SK-N-SH (cell line): ENCODE measurements around the gene VENTX. TPM values are rescaled to one million over a fixed set of nuclear protein-coding genes. Genes with fewer than 3 reads are reported as not detected.

ENCODE experiments used
- CTCF ChIA-PET: fragments of 300-600, 350-600 bp; formaldehyde crosslinking; extraction: SDS; loops from one replicate; lab custom pipeline; 2021; lab: Yijun Ruan, JAX
- POLR2A ChIA-PET: fragments of 350-600 bp; sonication (Branson Sonifier 250); formaldehyde crosslinking; extraction: SDS; loops from one replicate; lab custom pipeline; 2020; ENCODE audit warnings: antibody characterized with exemption, inconsistent platforms; lab: Yijun Ruan, JAX
- DNase-seq: peaks from one replicate; pipeline ENCODE4 v3.0.0; 2012
- H2AFZ ChIP-seq: fragments of 200-600 bp; sonication (generic); 2 replicates; pipeline ENCODE4 v1.8.1; 2016; ENCODE audit warnings: antibody characterized with exemption, mild to moderate bottlenecking, low read depth
- H3F3A ChIP-seq: fragments of 200-600 bp; sonication (generic); replicated peaks from 2 replicates; pipeline ENCODE3; 2016; ENCODE audit warnings: antibody characterized with exemption, mild to moderate bottlenecking; ENCODE audit not compliant: insufficient read depth
- H3K27ac ChIP-seq, 2 experiments: fragments of 200-500 bp in 1 of 2; fragments of 200-600 bp in 1 of 2; sonication (Bioruptor generic) in 1 of 2; sonication (generic), shearing (Covaris generic) in 1 of 2; 2 replicates each; pipeline versions ENCODE4 v1.5.1 to v1.6.1; 2014 to 2016; ENCODE audit warnings: low read depth in 2 of 2, inconsistent platforms in 1 of 2, low read length in 1 of 2, mild to moderate bottlenecking in 1 of 2, mixed read lengths in 1 of 2
- H3K27me3 ChIP-seq: fragments of 200-600 bp; sonication (generic), shearing (Covaris generic); 2 replicates; pipeline ENCODE4 v1.6.1; 2016; ENCODE audit warnings: mixed run types; ENCODE audit not compliant: insufficient read depth
- H3K36me3 ChIP-seq, 2 experiments: fragments of 200-500 bp in 1 of 2; fragments of 200-600 bp in 1 of 2; sonication (Bioruptor generic) in 1 of 2; sonication (generic) in 1 of 2; replicated peaks in 1 of 2; 2 replicates each; pipeline versions ENCODE3 to v1.5.1; 2014 to 2016; ENCODE audit warnings: low read length in 1 of 2, mild to moderate bottlenecking in 1 of 2; ENCODE audit not compliant: insufficient read depth in 2 of 2, control insufficient read depth in 1 of 2
- H3K4me1 ChIP-seq, 2 experiments: fragments of 200-500 bp in 1 of 2; fragments of 200-600 bp in 1 of 2; sonication (Bioruptor generic) in 1 of 2; sonication (generic), shearing (Covaris generic) in 1 of 2; 2 replicates each; pipeline versions ENCODE4 v1.5.1 to v1.6.1; 2014 to 2016; ENCODE audit warnings: low read depth in 1 of 2, low read length in 1 of 2, mixed run types in 1 of 2; ENCODE audit not compliant: insufficient read depth in 2 of 2, control insufficient read depth in 1 of 2
- H3K4me2 ChIP-seq: fragments of 200-600 bp; sonication (generic), shearing (Covaris generic); 2 replicates; pipeline ENCODE4 v1.6.1; 2017; ENCODE audit warnings: mixed run types
- H3K4me3 ChIP-seq, 2 experiments: fragments of 200-500 bp in 1 of 2; fragments of 200-600 bp in 1 of 2; sonication (Bioruptor generic) in 1 of 2; sonication (generic), shearing (Covaris generic) in 1 of 2; 2 replicates each; pipeline versions ENCODE4 v1.5.1 to v1.8.1; 2014 to 2016; ENCODE audit warnings: low read depth in 2 of 2, inconsistent platforms in 1 of 2, low read length in 1 of 2, mild to moderate bottlenecking in 1 of 2, mixed read lengths in 1 of 2, moderate library complexity in 1 of 2
- H3K79me2 ChIP-seq: fragments of 200-600 bp; sonication (generic); 2 replicates; pipeline ENCODE4 v1.8.1; 2017; ENCODE audit warnings: mild to moderate bottlenecking; ENCODE audit not compliant: insufficient read depth
- H3K9ac ChIP-seq: fragments of 200-600 bp; sonication (generic); 2 replicates; pipeline ENCODE4 v1.6.1; 2017; ENCODE audit warnings: mixed run types
- H3K9me2 ChIP-seq: fragments of 200-600 bp; sonication (generic); 2 replicates; pipeline ENCODE4 v1.6.1; 2017; ENCODE audit warnings: mixed run types
- H3K9me3 ChIP-seq: fragments of 200-600 bp; sonication (generic); 2 replicates; pipeline ENCODE4 v1.6.1; 2017; ENCODE audit warnings: mixed run types, mild to moderate bottlenecking, moderate library complexity
- H4K20me1 ChIP-seq: fragments of 200-600 bp; sonication (generic); 2 replicates; pipeline ENCODE4 v1.6.1; 2017; ENCODE audit warnings: mild to moderate bottlenecking, mixed run types; ENCODE audit not compliant: insufficient read depth
- CHD2 ChIP-seq: fragments of 150-350 bp; IDR thresholded peaks from 2 replicates; pipeline ENCODE4 v1.6.1; 2018; ENCODE audit warnings: low read length; ENCODE audit not compliant: partially characterized antibody
- EZH2phosphoT487 ChIP-seq: fragments of 200-600 bp; sonication (generic); IDR thresholded peaks from 2 replicates; pipeline ENCODE4 v1.6.1; 2017; ENCODE audit warnings: low read depth, mixed run types, mild to moderate bottlenecking, antibody characterized with exemption, moderate library complexity, borderline replicate concordance
- FOSL2 ChIP-seq: IDR thresholded peaks from 2 replicates; pipeline ENCODE4 v1.4.0; 2012; ENCODE audit warnings: low read depth, mild to moderate bottlenecking, moderate library complexity, borderline replicate concordance
- FOXM1 ChIP-seq: IDR thresholded peaks from 2 replicates; pipeline ENCODE4 v1.4.0; 2012; ENCODE audit warnings: low read depth, mild to moderate bottlenecking
- GATA2 ChIP-seq: sonication (generic); formaldehyde crosslinking; IDR thresholded peaks from 2 replicates; pipeline ENCODE4 v1.5.0; 2020; ENCODE audit warnings: mild to moderate bottlenecking, missing genetic modification reagents
- JUND ChIP-seq: IDR thresholded peaks from 2 replicates; pipeline ENCODE4 v1.4.0; 2012
- NFIC ChIP-seq: IDR thresholded peaks from 2 replicates; pipeline ENCODE4 v1.4.0; 2012; ENCODE audit warnings: borderline replicate concordance
- NRF1 ChIP-seq: IDR thresholded peaks from 2 replicates; pipeline ENCODE4 v1.6.1; 2012; ENCODE audit warnings: low read depth, mild to moderate bottlenecking, low read length
- POLR2AphosphoS5 ChIP-seq: IDR thresholded peaks from 2 replicates; pipeline ENCODE4 v1.6.1; 2012; ENCODE audit warnings: low read depth, low read length
- RAD21 ChIP-seq: IDR thresholded peaks from 2 replicates; pipeline ENCODE4 v1.6.1; 2012; ENCODE audit warnings: mild to moderate bottlenecking, low read length
- RCOR1 ChIP-seq: fragments of 150-350 bp; IDR thresholded peaks from 2 replicates; pipeline ENCODE4 v1.6.1; 2017; ENCODE audit warnings: antibody characterized with exemption, low read length
- REST ChIP-seq: IDR thresholded peaks from 2 replicates; pipeline ENCODE4 v1.6.1; 2012; ENCODE audit warnings: mild to moderate bottlenecking, low read depth, low read length, moderate library complexity
- SIN3A ChIP-seq: IDR thresholded peaks from 2 replicates; pipeline ENCODE4 v1.6.1; 2012; ENCODE audit warnings: low read depth, mild to moderate bottlenecking, low read length, moderate library complexity, borderline replicate concordance
- TEAD4 ChIP-seq: IDR thresholded peaks from 2 replicates; pipeline ENCODE4 v1.4.0; 2012; ENCODE audit warnings: mild to moderate bottlenecking, borderline replicate concordance; ENCODE audit not compliant: insufficient read depth
- WGBS: methylation state at CpG from one replicate; pipeline ENCODE4 v1.1.6; 2017; ENCODE audit warnings: low lambda C conversion rate; 5-methylcytosine and 5-hydroxymethylcytosine counted together
- polyA plus RNA-seq, 3 experiments: library from polyadenylated mRNA; depleted of rRNA; stranded (reverse); fragments of >200 nt; gene quantifications; 2 replicates each; pipeline ENCODE4 v1.2.3, GENCODE V29; 2012
- TF ChIP-seq, protein P1 (sequence below): IDR thresholded peaks from 2 replicates; pipeline ENCODE4 v1.4.0; 2012; ENCODE audit warnings: low read depth, borderline replicate concordance

VENTX gene
- polyA plus RNA-seq, 1 of the 3 experiments (the other 2 are of a cell fraction): not detected

DNA sequence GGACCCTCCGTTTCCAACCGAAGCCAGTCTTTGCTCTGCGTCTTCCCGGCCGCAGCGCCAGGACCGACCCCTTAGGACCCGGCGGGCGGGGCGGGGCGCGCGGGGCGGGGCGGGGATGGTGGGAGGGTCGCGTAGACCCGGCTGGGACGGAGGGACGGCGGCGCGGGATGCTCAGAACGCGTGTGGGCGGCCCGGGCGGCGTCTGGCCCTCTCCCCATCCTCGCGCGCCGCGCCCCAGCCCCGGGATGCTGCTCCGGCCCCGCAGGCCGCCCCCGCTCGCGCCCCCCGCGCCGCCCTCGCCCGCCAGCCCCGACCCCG is 7.7 kb upstream of the VENTX start, which contains the start of gene UTF1:
Gene UTF1, plus strand, starts transcription at position 174 of the 318 bp plus-strand sequence. Its CDS starts 72 bp downstream, at position 246.
- no peaks in the 10 kb centered on the region for H3K79me2 ChIP-seq
- H4K20me1 ChIP-seq: no peaks in the 10 kb centered on the region
- no peaks in the 10 kb centered on the region for H3K9me2 ChIP-seq
- H3K4me1 ChIP-seq: no peaks in the 10 kb centered on the region
- ChIA-PET POLR2A (no interaction called here), CTCF (no interaction called here)
- no peaks in the 10 kb centered on the region for H3K36me3 ChIP-seq
- no peak for DNase-seq
- no peaks in the 10 kb centered on the region for H3F3A ChIP-seq
- H3K4me3 ChIP-seq: no peak within 1 kb of the TSS
- no peak within 1 kb of the TSS for H3K4me2 ChIP-seq
- H3K9me3 ChIP-seq: no peaks in the 10 kb centered on the region
- peaks cover 51% of the 10 kb centered on the region for H3K27me3 ChIP-seq
- no peak for TF ChIP-seq TEAD4
- H3K9ac ChIP-seq: no peak within 1 kb of the TSS
- H3K27ac ChIP-seq: no peak within 1 kb of the TSS
- H2AFZ ChIP-seq: no peak within 1 kb of the TSS
- 7% methylated on average over 9 of the region's 49 CpGs for WGBS

DNA sequence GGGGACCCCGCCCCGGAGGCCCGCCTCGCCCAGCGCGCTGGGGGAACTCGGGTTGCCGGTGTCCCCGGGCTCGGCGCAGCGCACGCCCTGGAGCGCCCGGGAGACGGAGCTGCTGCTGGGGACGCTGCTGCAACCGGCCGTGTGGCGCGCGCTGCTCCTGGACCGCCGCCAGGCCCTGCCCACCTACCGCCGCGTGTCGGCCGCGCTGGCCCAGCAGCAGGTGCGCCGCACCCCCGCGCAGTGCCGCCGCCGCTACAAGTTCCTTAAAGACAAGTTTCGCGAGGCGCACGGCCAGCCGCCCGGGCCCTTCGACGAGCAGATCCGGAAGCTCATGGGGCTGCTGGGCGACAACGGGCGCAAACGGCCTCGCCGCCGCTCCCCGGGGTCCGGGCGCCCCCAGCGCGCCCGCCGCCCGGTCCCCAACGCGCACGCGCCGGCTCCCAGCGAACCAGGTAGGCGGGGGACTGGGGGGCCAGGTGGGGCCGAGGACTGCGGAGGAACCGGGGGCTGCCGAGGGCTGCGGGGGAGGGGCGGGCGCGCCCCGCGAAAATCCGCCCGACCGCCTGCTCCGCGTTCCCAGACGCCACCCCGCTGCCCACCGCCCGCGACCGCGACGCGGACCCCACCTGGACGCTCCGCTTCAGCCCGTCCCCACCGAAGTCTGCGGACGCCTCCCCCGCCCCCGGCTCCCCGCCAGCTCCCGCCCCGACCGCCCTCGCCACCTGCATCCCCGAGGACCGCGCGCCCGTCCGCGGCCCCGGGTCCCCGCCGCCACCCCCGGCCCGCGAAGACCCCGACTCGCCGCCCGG is 7.1 kb upstream of the VENTX start:
- Histone ChIP-seq H3K4me1 (no peaks in the 10 kb centered on the region), H3K4me2 (no peak overlapping the region), H3F3A (no peaks in the 10 kb centered on the region), H2AFZ (no peak overlapping the region), H3K27ac (no peak overlapping the region), H3K9ac (no peak overlapping the region), H3K36me3 (no peaks in the 10 kb centered on the region), H3K9me3 (no peaks in the 10 kb centered on the region), H3K4me3 (no peak overlapping the region), H3K79me2 (no peaks in the 10 kb centered on the region), H3K9me2 (no peaks in the 10 kb centered on the region), H3K27me3 (peaks cover 57% of the 10 kb centered on the region), H4K20me1 (no peaks in the 10 kb centered on the region)
- DNase-seq: no peak
- TF ChIP-seq FOXM1 (no peak), GATA2 (CRISPR knock-in tag) (no peak), CHD2 (no peak), SIN3A (no peak)
- ChIA-PET CTCF (no interaction called here), POLR2A (no interaction called here)
- 19% methylated on average over 28 of the region's 122 CpGs for WGBS

GRCh38 chr10:133231244-133231945 is 6.3 kb upstream of the VENTX start:
- ChIA-PET CTCF (no interaction called here), POLR2A (no interaction called here)
- TF ChIP-seq JUND (no peak), NRF1 (no peak), POLR2AphosphoS5 (no peak), EZH2phosphoT487 (no peak), NFIC (no peak), RAD21 (no peak), REST (no peak), GATA2 (CRISPR knock-in tag) (no peak), RCOR1 (no peak), FOSL2 (no peak)
- TF ChIP-seq, protein P1, sequence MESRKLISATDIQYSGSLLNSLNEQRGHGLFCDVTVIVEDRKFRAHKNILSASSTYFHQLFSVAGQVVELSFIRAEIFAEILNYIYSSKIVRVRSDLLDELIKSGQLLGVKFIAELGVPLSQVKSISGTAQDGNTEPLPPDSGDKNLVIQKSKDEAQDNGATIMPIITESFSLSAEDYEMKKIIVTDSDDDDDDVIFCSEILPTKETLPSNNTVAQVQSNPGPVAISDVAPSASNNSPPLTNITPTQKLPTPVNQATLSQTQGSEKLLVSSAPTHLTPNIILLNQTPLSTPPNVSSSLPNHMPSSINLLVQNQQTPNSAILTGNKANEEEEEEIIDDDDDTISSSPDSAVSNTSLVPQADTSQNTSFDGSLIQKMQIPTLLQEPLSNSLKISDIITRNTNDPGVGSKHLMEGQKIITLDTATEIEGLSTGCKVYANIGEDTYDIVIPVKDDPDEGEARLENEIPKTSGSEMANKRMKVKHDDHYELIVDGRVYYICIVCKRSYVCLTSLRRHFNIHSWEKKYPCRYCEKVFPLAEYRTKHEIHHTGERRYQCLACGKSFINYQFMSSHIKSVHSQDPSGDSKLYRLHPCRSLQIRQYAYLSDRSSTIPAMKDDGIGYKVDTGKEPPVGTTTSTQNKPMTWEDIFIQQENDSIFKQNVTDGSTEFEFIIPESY: no peak
- peaks cover 65% of the 10 kb centered on the region for H3K27me3 ChIP-seq
- no peak overlapping the region for H3K27ac ChIP-seq
- H3K79me2 ChIP-seq: no peaks in the 10 kb centered on the region
- 24% methylated on average over 32 of the region's 44 CpGs for WGBS
- no peak for DNase-seq
- no peaks in the 10 kb centered on the region for H3K36me3 ChIP-seq
- no peak overlapping the region for H3K4me3 ChIP-seq
- no peaks in the 10 kb centered on the region for H3F3A ChIP-seq
- H2AFZ ChIP-seq: no peak overlapping the region
- H3K9me2 ChIP-seq: no peaks in the 10 kb centered on the region
- no peak overlapping the region for H3K4me2 ChIP-seq
- no peak overlapping the region for H3K9ac ChIP-seq
- no peaks in the 10 kb centered on the region for H3K4me1 ChIP-seq
- no peaks in the 10 kb centered on the region for H4K20me1 ChIP-seq
- H3K9me3 ChIP-seq: no peaks in the 10 kb centered on the region
